ENCODE results near the gene RND3. TPM values are rescaled to one million over a fixed set of nuclear protein-coding genes. Genes with fewer than 3 reads are reported as not detected.

Gene RND3
- total and polyA plus RNA-seq, 7 donors: 8.8 to 55.3 (median 11.7) TPM

- Histone ChIP-seq H3K9me3 (no peaks in the 10 kb centered on the region), H3K27ac (no peak overlapping the region), H3K27me3 (ENCODE audit: insufficient read depth in 3 of 3, low read length in 2 of 3) (no peaks in the 10 kb centered on the region), H3K4me3 (no peak overlapping the region), H3K36me3 (ENCODE audit: insufficient read depth in 1 of 2, low read depth in 1 of 2) (peaks cover 3 to 25% of the 10 kb centered on the region in 2 donors), H3K4me1 (no peaks in the 10 kb centered on the region)
- 92 to 98% (median 97%) methylated on average over 4 of the region's 4 CpGs for WGBS, 3 donors
- intact Hi-C loops (cut with DNase I): no loop called here
- DNase-seq (no peak), ATAC-seq (no peak)
- TF ChIP-seq, protein P1, sequence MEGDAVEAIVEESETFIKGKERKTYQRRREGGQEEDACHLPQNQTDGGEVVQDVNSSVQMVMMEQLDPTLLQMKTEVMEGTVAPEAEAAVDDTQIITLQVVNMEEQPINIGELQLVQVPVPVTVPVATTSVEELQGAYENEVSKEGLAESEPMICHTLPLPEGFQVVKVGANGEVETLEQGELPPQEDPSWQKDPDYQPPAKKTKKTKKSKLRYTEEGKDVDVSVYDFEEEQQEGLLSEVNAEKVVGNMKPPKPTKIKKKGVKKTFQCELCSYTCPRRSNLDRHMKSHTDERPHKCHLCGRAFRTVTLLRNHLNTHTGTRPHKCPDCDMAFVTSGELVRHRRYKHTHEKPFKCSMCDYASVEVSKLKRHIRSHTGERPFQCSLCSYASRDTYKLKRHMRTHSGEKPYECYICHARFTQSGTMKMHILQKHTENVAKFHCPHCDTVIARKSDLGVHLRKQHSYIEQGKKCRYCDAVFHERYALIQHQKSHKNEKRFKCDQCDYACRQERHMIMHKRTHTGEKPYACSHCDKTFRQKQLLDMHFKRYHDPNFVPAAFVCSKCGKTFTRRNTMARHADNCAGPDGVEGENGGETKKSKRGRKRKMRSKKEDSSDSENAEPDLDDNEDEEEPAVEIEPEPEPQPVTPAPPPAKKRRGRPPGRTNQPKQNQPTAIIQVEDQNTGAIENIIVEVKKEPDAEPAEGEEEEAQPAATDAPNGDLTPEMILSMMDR (IDR thresholded peaks at IDR 0.05): no peak
These were observed 21.5 kb downstream of the RND3 start for GRCh38 chr2:150465703-150466569.

DNA sequence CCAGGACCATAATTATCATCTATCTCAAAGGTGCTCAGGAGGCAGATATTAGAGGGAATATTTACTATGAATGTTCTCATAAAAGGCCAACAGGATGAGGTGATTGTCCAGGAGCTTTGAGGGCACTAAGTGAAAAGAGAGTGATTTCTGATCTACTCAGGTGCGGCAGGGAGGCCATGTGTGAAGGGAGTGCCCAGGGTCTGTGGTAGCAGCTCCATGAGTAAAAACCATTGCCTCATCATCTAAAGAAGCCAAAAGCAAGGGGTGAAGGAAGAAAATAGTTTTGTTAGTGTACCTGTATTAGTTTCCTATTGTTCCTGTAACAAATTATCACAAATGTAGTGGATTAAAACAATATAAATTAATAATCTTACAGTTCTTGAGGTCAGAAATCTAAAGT, 22.5 kb downstream of the RND3 start:
- intact Hi-C loops (cut with DNase I): no loop called here
- no peaks in the 10 kb centered on the region for H3K9me3 ChIP-seq
- TF ChIP-seq, protein P1 (IDR thresholded peaks at IDR 0.05): no peak
- DNase-seq: no peak
- 93 to 100% (median 98%) methylated on average over 1 of the region's 1 CpG for WGBS, 3 donors
- no peaks in the 10 kb centered on the region for H3K27me3 ChIP-seq (ENCODE audit: insufficient read depth in 3 of 3, low read length in 2 of 3)
- ATAC-seq: no peak
- no peak overlapping the region for H3K27ac ChIP-seq
- H3K4me1 ChIP-seq: no peaks in the 10 kb centered on the region
- peaks cover 0 to 16% of the 10 kb centered on the region in 2 donors for H3K36me3 ChIP-seq (ENCODE audit: insufficient read depth in 1 of 2, low read depth in 1 of 2)
- H3K4me3 ChIP-seq: no peak overlapping the region

DNA sequence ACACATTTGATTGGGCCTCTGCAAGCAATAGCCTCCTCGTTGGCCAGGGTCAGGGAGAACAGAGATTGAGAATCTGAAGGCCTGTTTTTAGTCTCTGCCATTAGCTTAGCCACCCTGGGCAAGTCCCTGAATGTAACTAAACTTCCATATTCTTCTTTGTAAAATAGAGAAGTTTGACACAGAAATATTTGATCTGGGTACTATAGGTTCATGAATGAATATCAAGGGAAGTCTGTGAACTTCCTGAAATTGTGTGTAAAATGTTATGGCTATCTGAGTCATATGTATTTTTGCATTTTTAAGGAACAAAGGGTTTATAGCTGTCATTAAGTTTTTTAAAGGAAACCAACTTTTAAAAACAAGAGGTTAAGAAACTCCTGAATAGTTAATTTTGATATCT, 23.2 kb downstream of the RND3 start:
- intact Hi-C loops (cut with DNase I): no loop called here
- WGBS, 3 donors: 34 to 81% (median 76%) methylated on average over 1 of the region's 1 CpG
- ATAC-seq: no peak

DNA sequence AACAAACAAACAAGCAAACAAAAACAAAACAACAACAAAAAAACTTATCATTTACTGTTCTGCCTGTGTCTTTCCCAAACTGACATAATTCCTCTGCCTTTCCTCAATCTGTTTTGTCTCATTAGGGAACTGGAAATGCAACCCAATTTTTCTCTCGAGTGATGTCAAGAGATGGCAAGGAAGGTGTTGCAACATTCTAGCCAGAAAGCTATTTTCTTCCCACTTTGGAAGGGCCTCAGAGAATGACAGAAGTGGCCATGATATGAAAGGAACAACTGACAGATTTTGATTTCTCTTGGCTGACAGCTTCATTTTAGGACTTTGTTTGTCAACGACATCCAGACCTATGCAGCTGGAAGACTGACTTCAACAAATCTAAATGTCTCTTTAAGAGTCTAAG, 24.7 kb downstream of the RND3 start:
- no peaks in the 10 kb centered on the region for H3K27me3 ChIP-seq (ENCODE audit: insufficient read depth in 3 of 3, low read length in 2 of 3)
- WGBS, 3 donors: 60 to 80% (median 68%) methylated on average over 2 of the region's 2 CpGs
- H3K36me3 ChIP-seq (ENCODE audit: insufficient read depth in 1 of 2, low read depth in 1 of 2): no peaks in the 10 kb centered on the region
- no peaks in the 10 kb centered on the region for H3K4me1 ChIP-seq
- DNase-seq (no peak), ATAC-seq (no peak)
- intact Hi-C loops (cut with DNase I): no loop called here
- no peak overlapping the region for H3K27ac ChIP-seq
- H3K4me3 ChIP-seq: no peak overlapping the region
- H3K9me3 ChIP-seq: no peaks in the 10 kb centered on the region
- TF ChIP-seq, protein P1 (IDR thresholded peaks at IDR 0.05): no peak

More for the DNA sequence above, 23.2 kb downstream of the RND3 start:
- no peaks in the 10 kb centered on the region for H3K9me3 ChIP-seq
- peaks cover 0 to 10% of the 10 kb centered on the region in 2 donors for H3K36me3 ChIP-seq (ENCODE audit: insufficient read depth in 1 of 2, low read depth in 1 of 2)
- H3K4me1 ChIP-seq: no peaks in the 10 kb centered on the region
- TF ChIP-seq, protein P1 (IDR thresholded peaks at IDR 0.05): no peak
- no peaks in the 10 kb centered on the region for H3K27me3 ChIP-seq (ENCODE audit: insufficient read depth in 3 of 3, low read length in 2 of 3)
- H3K27ac ChIP-seq: no peak overlapping the region
- no peak for DNase-seq
- H3K4me3 ChIP-seq: no peak overlapping the region
